ENCODE data around the gene TMEM219. TPM values are rescaled to one million over a fixed set of nuclear protein-coding genes. Genes with fewer than 3 reads are reported as not detected.

TMEM219 gene
- total and polyA plus RNA-seq, 9 of the 15 experiments (the other 6 are each of a cell fraction or from before 2014, with no cell fraction given), result 35.3 to 62.8 (median 55.5) TPM

- peak; percentile 85; the same call in 1 of the 2 replicates for TF ChIP-seq RB1 (IDR thresholded peaks at IDR 0.05; ENCODE audit: low read depth)
- TF ChIP-seq ZNF830 (CRISPR knock-in tag; IDR thresholded peaks at IDR 0.05), result no peak
- 0 out of 2 replicates have a peak, but pooled peaks have one; percentile 5 for TF ChIP-seq KLF16 (IDR thresholded peaks at IDR 0.05)
- TF ChIP-seq, protein P1, sequence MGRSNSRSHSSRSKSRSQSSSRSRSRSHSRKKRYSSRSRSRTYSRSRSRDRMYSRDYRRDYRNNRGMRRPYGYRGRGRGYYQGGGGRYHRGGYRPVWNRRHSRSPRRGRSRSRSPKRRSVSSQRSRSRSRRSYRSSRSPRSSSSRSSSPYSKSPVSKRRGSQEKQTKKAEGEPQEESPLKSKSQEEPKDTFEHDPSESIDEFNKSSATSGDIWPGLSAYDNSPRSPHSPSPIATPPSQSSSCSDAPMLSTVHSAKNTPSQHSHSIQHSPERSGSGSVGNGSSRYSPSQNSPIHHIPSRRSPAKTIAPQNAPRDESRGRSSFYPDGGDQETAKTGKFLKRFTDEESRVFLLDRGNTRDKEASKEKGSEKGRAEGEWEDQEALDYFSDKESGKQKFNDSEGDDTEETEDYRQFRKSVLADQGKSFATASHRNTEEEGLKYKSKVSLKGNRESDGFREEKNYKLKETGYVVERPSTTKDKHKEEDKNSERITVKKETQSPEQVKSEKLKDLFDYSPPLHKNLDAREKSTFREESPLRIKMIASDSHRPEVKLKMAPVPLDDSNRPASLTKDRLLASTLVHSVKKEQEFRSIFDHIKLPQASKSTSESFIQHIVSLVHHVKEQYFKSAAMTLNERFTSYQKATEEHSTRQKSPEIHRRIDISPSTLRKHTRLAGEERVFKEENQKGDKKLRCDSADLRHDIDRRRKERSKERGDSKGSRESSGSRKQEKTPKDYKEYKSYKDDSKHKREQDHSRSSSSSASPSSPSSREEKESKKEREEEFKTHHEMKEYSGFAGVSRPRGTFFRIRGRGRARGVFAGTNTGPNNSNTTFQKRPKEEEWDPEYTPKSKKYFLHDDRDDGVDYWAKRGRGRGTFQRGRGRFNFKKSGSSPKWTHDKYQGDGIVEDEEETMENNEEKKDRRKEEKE (IDR thresholded peaks at IDR 0.05; ENCODE audit: borderline replicate concordance in 1 of 2, control insufficient read depth in 1 of 2, low read depth in 2 of 2, low read length in 1 of 2), result peak in 1 of 2 experiments; percentile 90; a peak in 2 of 4 replicates
- TF ChIP-seq NCOA2 (IDR thresholded peaks at IDR 0.05; ENCODE audit: partially characterized antibody in 2 of 2), result no peak
- peak; percentile 99 for TF ChIP-seq PRDM10 (IDR thresholded peaks at IDR 0.05; ENCODE audit: partially characterized antibody)
- peak; percentile 85 for TF ChIP-seq MEIS2 (IDR thresholded peaks at IDR 0.05; ENCODE audit: partially characterized antibody)
- TF ChIP-seq RBM34 (IDR thresholded peaks at IDR 0.05; ENCODE audit: borderline replicate concordance, insufficient read depth, low read length), result no peak
- peak; percentile 74 for TF ChIP-seq SUPT5H (IDR thresholded peaks at IDR 0.05)
- no peak for TF ChIP-seq ARID3A (IDR thresholded peaks at IDR 0.05; ENCODE audit: borderline replicate concordance, low read depth, low read length)
- peak; percentile 63 for TF ChIP-seq POLR2B (IDR thresholded peaks at IDR 0.05; ENCODE audit: low read depth, partially characterized antibody)
- no peak for TF ChIP-seq SMAD2 (IDR thresholded peaks at IDR 0.05; ENCODE audit: low read depth, low read length)
- TF ChIP-seq AFF1 (IDR thresholded peaks at IDR 0.05; ENCODE audit: low read depth in 1 of 2, partially characterized antibody in 2 of 2), result peak in 1 of 2 experiments; percentile 16
Observed at GRCh38 chr16:29961479-29962343, at the start of gene TMEM219 (continued).
